RCC 7860 (cell line): Measurements from ENCODE around the gene KCNAB1.

Source experiments
- DNase-seq: peaks from one replicate; pipeline ENCODE4 v3.0.0-alpha.2; 2015; ENCODE audit warnings: low spot score
- FAIRE-seq: peaks from 2 replicates; lab custom pipeline; 2012; peaks lifted over from hg19 to GRCh38; lab: Jason Lieb, UNC

KCNAB1 gene

DNA sequence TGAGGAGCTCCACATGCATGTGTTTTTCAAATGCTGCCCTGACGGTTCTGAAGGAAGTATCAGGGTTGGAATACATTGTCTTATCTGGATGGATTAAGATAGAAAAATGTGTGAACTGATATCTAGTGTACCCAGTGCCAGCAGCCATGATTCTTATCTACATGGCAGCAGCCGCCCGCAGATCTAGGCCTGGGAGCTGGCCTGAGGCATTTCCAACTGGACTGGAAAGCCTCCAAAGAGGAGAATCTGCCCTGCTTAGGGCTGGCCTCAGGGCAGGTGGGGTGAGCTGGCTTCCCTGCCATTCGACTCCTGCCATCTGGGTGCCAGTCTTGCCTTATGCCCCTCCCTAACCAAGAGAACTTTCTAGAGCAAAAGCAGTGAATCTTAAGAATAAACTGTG lies 308.7 kb downstream of the KCNAB1 start:
- DNase-seq (no peak), FAIRE-seq (no peak)

DNA sequence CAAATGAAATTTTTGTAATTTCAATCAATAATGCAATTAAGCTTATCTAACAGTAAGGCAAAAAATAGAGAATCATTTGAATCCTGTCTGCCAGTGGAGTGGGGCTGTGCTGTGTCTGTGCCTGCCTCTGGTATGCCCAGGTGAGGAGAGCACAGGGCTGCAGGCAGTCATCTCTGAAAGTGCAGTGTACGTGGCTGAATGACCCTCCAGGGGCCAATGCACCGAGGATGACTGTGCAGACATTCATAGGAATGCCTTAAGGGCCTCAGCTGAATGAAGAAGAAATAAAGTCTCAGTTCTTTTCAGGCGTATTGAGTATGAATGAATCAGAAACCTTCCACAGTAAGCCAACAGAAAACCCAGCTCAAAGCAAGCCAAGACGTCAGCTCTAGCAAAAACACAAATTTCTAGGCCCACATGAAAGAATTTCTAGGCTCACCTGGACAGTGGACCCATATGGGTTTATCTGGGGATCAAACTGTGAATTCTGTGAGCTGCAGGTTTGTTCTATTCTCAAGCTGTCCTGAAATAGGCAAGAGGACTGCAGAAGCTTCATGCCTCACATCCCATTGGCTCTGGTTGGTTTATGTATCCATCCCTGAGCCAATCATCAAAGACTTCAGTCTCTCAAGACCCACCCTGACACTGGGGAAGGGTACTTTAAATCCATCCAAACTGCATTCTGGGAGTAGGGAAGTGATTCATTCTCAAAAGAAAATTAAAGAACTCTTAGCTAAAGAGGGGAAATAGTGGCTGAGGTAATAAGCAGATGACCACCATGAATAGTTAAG lies 311.2 kb downstream of the KCNAB1 start:
- no peak for FAIRE-seq
- DNase-seq: no peak

DNA sequence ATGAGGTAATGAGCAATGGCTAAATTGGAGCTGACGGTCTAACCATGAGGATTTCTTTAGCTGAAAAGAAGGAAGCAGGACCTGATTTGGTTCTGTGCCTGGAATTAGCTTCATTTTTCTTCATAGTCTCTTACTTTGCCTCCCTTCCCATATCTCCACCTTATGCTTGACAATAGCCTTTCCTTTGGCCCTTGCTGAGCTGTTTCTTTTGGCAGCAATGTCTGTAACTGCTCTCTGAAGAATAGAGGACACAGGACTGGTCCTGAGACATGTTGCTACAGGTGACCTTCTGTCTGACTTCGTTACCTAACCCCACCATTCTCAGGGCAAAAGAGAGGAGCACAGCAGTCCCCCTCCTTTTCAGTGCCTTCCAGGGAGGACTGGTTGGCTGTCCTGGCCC lies 312.2 kb downstream of the KCNAB1 start:
- DNase-seq (no peak), FAIRE-seq (no peak)

DNA sequence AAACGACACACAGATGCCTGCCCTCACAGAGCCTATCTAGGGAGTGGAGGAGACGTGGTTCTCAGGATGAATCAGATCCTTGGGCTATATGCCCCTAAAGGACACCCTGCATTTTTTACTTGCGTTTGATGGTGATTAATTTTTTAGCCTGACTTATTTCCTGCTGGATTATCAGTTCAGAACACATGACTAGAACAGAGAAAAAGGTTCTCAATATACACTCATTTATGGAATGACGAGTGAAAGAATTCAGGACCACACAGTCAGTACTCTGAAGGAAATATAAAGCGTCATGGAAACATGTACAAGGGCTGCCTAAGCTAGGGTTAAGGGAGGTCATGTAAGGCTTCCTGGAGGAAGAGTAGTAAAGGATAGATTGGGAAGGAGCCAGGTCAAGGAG lies 312.8 kb downstream of the KCNAB1 start:
- no peak for DNase-seq
- no peak for FAIRE-seq

DNA sequence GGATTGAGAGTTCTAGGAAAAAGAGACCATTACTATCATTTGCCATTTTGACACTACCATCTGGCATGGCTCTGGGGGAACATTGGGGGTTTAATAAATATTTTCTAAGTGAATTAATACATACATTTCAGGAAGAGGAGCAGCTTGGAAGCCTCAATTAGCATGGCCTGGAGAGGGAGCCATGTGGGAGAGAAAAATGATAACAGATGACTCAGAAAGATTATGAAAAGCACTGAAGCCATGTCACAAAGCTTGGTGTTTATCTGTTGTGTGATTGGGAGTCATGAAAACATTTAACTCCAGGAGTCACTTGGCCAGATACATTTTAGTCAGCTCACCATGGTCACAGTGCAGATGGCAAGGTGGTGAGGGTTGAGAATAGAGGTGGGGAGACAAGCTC lies 313.5 kb downstream of the KCNAB1 start:
- no peak for FAIRE-seq
- no peak for DNase-seq

DNA sequence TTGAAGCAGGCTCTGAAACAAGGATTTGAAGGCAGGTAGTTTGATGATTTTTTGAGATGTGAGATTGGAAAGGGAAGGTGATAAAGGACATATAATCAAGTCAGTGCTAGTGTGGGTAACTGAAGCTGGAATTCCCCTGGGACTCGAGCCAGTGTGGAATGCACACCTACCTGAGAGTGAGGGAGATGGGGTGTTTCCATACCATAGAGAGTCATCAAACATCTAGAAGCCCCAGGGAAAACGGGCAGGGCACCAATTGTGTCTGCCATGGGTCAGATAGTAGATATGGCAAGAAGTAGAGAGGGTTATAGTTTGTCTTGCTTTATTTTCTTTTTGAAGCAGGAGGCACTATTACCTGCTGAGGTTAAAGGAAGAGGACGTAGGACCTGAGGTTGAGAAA lies 314.5 kb downstream of the KCNAB1 start:
- DNase-seq: no peak
- no peak for FAIRE-seq

DNA sequence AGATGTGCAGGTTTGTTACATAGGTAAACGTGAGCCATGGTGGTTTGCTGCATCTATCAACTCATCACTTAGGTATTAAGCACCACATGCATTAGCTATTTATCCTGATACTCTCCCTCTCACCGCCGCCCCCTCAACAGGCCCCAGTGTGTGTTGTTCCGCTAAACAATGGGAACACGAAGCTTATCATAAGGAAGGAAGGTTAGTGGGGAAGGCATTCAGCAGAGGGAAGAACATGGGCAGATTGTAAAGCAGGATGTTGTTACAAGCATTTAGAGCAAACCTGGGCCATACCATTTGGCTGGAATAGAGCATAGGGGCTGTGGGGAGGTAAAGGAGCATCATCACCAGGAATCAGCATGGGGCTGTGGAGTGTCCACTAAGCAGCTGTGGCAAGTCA lies 322.7 kb downstream of the KCNAB1 start:
- DNase-seq (no peak), FAIRE-seq (no peak)

DNA sequence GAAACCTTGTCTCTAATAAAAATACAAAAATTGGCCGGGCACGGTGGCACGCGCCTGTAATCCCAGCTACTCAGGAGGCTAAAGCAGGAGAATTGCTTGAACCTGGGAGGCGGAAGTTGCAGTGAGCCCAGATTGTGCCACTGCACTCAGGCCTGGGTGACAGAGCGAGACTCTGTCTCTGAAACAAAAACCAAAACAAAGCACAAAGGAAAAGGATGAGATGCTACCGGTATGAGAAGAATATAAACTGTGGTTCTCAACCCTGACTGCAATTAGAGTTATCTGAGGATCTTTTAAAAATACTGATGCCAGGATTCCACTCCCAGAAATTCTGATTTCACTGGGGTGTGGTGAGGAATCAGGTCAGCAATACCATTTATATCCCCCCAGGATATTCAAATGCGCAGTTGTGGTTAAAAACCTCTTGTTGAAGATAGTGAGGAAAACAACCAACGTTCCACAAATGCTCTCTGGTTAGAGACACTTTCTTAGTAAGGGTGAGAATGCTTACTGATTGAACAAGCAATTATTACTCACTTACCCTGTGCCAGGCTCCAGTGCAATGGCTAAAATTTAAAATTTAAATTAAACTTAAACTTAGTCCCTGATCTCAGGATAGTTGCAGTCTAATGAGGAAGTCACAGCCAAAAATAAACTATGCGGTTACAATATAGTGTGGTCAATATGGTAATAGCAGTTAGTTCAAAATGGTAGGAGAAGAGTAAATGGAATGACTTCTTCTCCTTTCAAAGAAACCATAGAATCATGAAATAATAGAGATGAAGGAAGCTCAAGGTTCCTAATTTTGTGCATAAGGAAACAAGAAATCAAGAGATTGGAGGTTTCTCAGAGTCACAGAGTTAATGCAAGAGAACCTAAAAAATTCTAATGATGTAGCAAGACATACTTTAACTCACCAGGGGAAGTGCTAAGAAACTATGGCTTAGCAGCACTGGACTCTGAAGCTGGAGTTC lies 325.0 kb downstream of the KCNAB1 start:
- DNase-seq (no peak), FAIRE-seq (no peak)

DNA sequence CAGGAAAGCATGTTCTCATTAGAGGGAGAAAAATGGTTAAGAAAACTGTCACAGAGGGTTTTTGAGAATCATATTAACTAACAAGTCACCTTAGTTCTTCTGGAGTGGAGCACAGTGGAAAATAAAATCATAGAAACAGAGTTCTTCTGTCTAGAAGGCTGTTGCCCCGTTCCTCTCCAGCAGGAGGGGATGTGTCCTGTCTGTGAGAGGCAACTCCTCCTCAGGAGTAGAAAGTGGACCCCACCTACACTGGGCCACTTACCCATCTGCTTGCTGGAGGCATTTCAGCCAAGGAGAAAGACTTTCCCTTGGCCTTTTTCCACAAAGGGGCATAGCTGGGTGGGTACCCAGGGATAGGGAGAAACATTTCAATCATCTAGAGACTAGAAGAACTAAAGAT lies 327.9 kb downstream of the KCNAB1 start:
- DNase-seq (no peak), FAIRE-seq (no peak)

DNA sequence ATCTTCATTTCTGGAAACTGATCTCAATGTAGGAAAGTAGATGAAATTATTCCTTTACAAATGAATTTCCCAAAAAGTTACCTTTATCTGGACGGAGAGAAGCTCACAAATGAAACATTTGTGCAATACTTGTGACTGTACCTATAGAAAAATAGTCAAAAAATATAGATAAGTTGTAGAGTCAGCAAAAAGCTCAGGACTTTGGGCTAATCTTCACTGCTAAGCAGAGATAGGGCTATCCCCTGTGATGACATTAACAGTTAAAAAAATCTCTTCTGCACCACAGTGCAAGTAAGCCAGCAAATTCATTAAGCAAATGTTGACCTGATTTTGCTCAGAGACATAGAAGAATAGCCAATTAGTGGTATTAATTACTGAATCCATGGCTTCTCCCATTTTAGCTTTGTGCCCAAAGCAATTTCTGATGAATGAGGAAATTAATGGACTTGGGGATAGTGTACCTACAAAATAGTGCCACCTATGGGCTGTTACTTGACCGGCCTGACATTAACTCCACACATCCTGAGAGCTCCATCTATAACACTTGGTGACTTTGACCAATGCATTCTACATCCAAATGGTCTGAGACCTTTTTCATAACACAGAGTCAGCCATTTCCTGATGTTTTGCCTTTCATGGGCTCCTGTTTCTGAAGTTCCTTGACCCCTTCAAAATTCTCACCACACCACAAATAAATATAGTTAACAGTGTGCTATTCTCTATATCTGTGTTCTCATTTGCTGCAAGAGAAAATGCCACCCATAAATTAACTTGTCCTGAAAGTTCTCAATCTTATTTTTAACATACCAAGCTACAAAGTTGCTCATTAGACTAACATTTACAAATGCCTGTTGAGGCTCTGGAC lies 329.6 kb downstream of the KCNAB1 start:
- peak; percentile 42 for DNase-seq
- peak; percentile 40 for FAIRE-seq

DNA sequence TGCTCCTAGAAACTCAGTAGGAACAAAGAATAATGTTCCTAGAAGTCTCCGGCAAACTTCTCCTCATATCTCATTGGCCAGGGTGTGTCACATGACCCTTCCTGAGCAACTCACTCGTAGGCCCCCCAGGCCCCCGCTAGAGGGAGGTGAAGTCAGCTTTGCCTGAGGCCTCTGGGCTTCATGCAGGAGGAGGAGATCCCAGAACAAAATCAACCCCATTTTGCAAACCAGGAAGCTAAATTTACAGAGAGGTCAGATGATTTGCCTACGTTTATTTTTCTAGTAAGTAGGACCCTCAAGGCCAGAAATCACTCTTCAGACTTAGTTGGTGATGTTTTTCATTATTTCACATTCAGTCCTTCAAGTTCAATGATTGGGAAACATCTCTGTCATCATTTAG lies 335.5 kb downstream of the KCNAB1 start:
- FAIRE-seq (no peak), DNase-seq (no peak)

DNA sequence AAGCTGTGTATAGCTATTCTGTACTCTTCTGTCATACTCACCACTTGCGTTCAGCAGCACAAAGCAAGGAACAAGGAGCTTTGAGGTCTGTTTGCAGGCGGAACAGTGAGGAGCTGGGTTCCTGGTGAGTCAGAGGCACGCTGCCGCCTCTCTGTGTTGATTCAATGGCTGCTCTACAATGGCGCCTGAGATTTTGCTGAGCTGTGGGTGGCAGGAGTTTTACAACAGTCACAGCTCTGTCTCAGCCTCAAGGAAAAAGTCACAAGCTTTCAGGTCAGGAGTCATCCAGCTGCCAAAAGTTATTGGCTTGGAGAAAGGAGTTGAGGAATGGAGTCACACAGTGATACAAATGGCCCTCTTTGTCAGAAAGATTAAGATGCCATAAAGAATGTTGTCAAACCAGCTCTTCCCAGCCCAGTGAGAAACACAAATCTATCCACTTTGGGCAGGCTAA lies 336.4 kb downstream of the KCNAB1 start:
- DNase-seq: no peak
- no peak for FAIRE-seq

DNA sequence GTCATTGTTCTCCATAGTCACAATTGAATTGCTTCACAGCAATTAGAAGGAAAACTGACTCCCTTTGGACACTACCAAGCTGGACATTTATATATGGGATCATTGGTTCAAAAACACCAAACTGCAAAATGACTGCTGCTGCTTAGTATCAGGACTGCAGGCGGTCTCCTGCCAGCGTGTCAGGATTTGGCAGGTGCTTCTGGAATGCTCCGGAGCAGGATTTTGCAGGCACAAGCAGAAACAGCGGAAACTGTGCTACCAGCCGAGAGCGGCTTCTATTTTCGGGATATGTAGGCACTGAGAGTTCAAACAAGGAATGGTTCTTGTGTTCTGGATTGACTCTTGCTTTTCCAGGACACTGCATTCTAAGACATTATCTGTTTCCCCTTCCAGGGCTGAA lies 339.1 kb downstream of the KCNAB1 start:
- DNase-seq (no peak), FAIRE-seq (no peak)

DNA sequence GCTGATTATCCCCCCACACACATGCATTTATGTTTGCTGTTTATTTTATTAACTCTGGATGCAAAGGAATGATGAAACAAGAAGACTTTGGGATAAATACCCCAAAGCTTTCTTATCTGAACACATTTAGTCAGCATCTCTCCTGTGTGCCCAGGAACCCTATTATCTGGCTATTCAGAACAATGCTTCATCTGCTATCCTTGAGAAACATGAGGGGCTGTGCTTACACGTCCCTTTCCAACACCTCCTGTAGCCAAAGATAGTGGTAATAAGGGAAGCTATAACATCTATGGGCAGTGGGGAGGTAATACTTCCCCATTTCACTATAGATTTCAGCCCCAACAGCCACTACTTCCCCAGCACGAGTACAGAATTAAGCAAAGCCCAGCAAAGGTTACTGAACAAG lies 339.8 kb downstream of the KCNAB1 start:
- DNase-seq (no peak), FAIRE-seq (no peak)

DNA sequence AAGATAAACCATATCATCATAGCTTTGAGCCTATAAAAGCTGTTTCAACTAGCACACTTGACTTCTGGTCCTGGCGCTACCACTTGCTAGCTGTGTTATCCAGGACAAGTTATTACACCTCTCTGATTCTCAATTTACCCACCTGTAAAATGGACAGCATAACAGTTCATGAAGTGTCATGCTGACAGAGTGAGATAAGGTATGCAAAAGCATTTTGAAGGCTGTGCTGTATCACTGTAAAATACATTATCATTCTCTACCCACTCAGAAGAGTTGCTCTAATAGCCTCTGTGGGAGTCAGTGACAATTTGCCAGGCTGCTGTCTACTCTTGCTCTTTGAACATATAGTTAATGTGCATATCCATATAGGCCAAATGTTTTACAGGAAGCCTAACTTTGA lies 341.5 kb downstream of the KCNAB1 start:
- FAIRE-seq (no peak), DNase-seq (no peak)

DNA sequence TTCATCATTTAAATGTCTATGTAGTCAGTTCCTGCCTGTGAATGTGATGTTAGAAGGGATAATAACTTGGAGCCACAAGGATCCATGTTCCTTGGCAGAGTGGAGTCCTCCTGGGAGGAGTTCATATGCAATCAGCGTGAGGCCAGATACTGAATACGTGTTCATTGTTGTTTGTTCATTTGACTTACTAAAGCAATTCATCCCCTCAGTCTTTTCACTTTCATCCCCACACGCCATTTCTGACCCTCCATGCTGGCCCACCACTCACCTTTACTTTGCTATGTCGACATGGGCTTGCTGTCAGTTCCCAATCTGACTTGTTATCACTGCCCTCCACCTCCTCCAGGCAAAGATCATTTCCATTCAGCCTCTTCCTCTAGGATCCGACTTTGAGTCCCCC lies 342.7 kb downstream of the KCNAB1 start:
- no peak for DNase-seq
- FAIRE-seq: no peak

DNA sequence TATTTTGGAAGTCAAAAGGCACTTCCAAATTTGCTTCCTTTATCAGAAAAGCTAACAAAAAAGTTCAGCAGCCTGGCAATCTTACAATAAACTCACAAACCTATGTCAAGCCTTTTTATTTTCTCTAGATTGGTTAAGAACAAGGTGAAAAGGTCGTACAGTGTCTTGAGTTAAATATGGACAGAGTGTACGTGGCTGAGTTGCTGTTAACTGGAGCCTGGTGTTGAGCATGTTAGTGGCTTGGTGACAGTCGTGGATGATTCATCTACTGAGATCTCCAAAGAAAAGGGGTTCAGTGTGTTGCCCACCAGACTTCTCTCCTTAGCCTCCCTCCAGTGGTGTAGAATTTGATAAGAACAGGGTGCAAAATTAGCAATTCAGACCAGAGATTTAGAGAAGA lies 344.8 kb downstream of the KCNAB1 start:
- FAIRE-seq: no peak

DNA sequence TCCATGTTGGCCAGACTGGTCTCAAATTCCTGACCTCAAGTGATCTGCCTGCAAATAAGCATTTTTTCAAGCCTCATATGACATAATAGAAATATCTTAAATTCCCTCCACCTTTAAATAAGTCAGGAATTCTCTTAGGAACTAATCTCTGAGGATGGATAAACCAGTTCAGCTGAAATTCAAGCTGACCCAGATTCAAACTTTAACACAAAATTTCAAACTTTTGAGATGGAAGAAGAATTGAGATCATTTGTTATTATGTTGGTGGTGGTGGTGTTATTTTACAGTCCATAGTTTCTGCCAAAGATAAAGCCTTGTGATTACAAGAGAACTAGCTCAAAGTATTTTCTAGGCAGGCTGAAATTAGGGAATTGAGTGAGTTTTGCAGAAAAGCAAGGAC lies 349.1 kb downstream of the KCNAB1 start:
- FAIRE-seq (no peak), DNase-seq (no peak)

More for the DNA sequence above, 344.8 kb downstream of the KCNAB1 start:
- no peak for DNase-seq

DNA sequence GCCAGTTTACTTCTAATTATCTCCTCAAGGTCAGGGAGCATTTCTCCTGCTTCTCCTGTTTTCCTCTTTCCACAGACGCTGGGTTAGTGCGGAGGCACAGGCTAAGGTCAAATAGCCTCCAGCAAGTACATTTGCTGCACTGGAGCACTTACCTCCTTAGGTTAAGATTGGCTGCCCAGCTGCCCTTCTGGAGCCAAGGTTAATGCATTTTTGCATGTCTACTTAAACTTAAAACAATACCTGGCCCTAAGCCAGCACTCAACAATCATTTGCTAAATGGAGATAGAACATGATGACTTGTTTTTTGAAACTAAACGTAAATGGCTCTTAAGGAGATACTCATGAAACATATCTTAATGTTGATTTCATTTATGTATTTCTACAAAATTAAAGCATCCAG lies 351.1 kb downstream of the KCNAB1 start:
- no peak for DNase-seq
- FAIRE-seq: no peak

DNA sequence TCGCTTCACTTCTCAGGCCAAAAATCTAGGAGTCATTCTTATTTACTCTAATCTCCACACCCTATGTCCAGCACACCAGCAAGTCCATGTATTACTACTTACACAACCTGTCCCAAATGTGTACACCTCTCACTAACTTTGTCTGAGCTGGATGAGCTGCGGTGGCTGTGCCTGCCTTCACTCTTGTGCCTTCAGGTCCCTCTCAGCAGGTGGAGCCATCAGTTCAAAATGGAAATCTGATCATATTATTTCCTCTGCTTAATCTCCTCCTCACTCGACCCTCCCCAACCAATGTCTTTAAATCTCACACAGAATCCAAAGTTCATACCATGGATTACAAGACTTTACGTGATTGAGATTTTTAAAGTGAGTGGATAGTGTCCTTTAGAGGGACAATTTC lies 351.8 kb downstream of the KCNAB1 start:
- DNase-seq: no peak
- no peak for FAIRE-seq

DNA sequence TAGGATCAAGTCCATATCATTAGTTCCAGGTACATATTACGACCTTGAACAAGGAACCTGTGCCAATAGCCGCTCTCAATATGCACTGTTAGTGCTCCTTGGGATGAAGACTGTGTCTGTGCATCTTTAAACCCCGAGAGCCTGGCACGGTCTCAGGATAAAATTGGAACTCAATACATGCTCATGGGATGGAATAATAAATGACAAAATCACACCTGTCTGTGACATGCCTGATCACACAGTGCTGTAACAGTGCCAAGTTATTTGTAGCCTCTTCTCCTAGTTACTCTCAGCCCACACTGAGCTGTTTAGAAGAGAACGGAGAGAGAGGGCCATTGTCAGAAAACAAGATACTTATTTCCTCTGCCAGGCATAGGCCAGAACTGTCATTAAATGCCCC lies 352.3 kb downstream of the KCNAB1 start:
- DNase-seq: no peak
- no peak for FAIRE-seq
